ENCODE measurements around the gene C8A.

Gene C8A

DNA sequence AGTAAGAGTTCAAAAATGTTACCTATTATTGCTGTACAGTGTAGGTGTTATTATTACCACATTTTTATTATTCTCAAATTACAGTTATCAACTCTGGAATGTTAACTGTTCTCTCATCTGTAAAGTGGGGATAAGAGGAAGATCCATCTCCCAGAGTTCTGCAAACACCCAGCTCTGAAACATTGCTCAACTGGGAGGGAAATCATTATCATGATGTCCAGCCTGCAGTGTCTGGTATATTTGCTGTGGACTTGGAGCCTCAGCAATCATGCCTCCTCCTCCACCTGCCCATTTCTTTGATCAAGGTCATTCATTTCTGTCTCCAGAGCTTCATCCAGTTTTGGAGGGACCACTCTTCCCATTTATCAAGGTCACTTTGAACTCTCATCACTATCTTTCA is 39.4 kb downstream of the C8A start:
- H3K4me3 Mint-ChIP-seq, result no peak overlapping the region

DNA sequence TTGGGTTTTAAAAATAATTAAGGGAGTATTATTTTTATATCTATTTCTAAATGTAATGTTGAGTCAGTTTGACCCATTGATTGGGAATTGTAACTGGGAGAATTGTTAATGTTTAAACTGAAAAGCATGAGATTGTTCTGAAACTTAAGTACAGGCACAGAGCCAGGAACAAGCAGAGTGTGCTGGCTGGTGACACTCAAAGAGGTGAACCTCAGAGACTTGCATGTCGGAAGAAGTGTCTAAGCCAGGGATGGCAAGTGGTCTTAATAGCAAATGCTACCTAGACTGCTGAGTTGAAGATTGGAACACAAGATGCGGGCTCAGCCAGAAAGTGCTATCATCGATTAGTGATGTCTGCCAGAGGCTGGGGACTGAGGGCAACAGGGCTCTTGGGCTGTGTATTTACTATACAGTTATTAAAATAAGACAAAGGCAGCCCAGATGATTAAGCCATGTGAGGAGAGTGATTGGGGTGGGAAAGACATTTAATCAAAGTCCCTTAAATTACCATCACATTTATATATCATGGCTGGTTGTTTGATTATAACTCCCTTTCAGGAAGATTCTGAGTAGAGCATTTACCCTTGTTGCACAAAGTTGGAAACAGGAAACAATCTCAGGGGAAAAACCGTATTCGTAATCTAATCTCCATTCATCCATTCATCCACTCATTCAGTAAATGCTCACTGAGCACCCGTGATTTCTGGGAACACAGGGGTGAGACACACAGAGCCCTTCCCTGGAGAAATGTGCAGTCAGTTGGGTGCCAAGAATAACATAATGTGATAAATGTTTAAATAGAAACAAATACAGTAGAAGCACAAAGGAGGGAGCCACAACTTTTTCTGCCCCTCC is 42.8 kb downstream of the C8A start:
- Mint-ChIP-seq H3K27me3 (peaks cover 3% of the 10 kb centered on the region), H3K4me1 (peaks cover 4% of the 10 kb centered on the region), H3K4me3 (no peak overlapping the region), H3K9me3 (no peaks in the 10 kb centered on the region), H3K36me3 (ENCODE audit: low read depth) (no peaks in the 10 kb centered on the region), H3K27ac (no peak overlapping the region)
- ATAC-seq (no peak), DNase-seq (no peak)

More for the DNA sequence above, 39.4 kb downstream of the C8A start:
- H3K36me3 Mint-ChIP-seq (ENCODE audit: low read depth), result no peaks in the 10 kb centered on the region
- ATAC-seq (no peak), DNase-seq (no peak)
- no peaks in the 10 kb centered on the region for H3K9me3 Mint-ChIP-seq
- H3K27ac Mint-ChIP-seq, result no peak overlapping the region
- no peaks in the 10 kb centered on the region for H3K27me3 Mint-ChIP-seq
- H3K4me1 Mint-ChIP-seq, result peaks cover 4% of the 10 kb centered on the region

- H3K27ac Mint-ChIP-seq, result no peak overlapping the region
- no peak for DNase-seq
- no peaks in the 10 kb centered on the region for H3K9me3 Mint-ChIP-seq
- no peak for ATAC-seq
- H3K36me3 Mint-ChIP-seq (ENCODE audit: low read depth), result no peaks in the 10 kb centered on the region
- H3K4me1 Mint-ChIP-seq, result peaks cover 3% of the 10 kb centered on the region
- peaks cover 3% of the 10 kb centered on the region for H3K27me3 Mint-ChIP-seq
- no peak overlapping the region for H3K4me3 Mint-ChIP-seq
Observed at GRCh38 chr1:56898005-56898373, 43.4 kb downstream of the C8A start.

- peaks cover 3% of the 10 kb centered on the region for H3K27me3 Mint-ChIP-seq
- no peak for ATAC-seq
- H3K9me3 Mint-ChIP-seq, result no peaks in the 10 kb centered on the region
- H3K27ac Mint-ChIP-seq, result no peak overlapping the region
- no peak for DNase-seq
- no peaks in the 10 kb centered on the region for H3K36me3 Mint-ChIP-seq (ENCODE audit: low read depth)
- H3K4me1 Mint-ChIP-seq, result no peaks in the 10 kb centered on the region
- no peak overlapping the region for H3K4me3 Mint-ChIP-seq
Observed at GRCh38 chr1:56898879-56899278, 44.3 kb downstream of the C8A start.

- ATAC-seq, result no peak
- no peaks in the 10 kb centered on the region for H3K36me3 Mint-ChIP-seq (ENCODE audit: low read depth)
- no peaks in the 10 kb centered on the region for H3K4me1 Mint-ChIP-seq
- peaks cover 3% of the 10 kb centered on the region for H3K27me3 Mint-ChIP-seq
- no peaks in the 10 kb centered on the region for H3K9me3 Mint-ChIP-seq
- DNase-seq, result no peak
- H3K4me3 Mint-ChIP-seq, result no peak overlapping the region
- H3K27ac Mint-ChIP-seq, result no peak overlapping the region
Observed at GRCh38 chr1:56901716-56902115, 47.1 kb downstream of the C8A start.

DNA sequence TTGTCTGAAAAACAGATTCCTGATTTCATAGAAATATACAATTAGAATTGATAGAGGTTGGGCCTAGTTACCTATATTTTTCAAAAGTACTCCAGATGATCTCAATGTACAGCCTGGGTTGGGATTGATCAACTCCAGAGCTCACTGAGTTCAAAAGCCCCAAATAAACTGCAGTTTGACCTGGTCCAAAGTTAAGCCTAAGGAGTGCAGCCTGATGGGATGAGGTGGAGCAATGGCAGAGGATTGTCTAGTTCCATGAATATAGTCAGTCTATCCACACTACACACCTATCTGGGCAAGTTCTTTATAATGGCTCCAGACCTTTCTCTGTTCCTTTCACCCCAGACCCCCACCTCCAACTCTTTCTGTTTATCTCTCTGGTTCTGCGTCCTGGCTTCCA is 49.2 kb downstream of the C8A start:
- DNase-seq (no peak), ATAC-seq (no peak)
- Mint-ChIP-seq H3K36me3 (ENCODE audit: low read depth) (no peaks in the 10 kb centered on the region), H3K27ac (no peak overlapping the region), H3K4me3 (no peak overlapping the region), H3K9me3 (no peaks in the 10 kb centered on the region), H3K27me3 (peaks cover 5% of the 10 kb centered on the region), H3K4me1 (no peaks in the 10 kb centered on the region)

- Mint-ChIP-seq H3K9me3 (no peaks in the 10 kb centered on the region), H3K4me3 (no peak overlapping the region), H3K27me3 (peaks cover 5% of the 10 kb centered on the region), H3K4me1 (no peaks in the 10 kb centered on the region), H3K27ac (no peak overlapping the region), H3K36me3 (ENCODE audit: low read depth) (no peaks in the 10 kb centered on the region)
- DNase-seq, result no peak
- ATAC-seq, result no peak
Observed at GRCh38 chr1:56904663-56905397, 50.2 kb downstream of the C8A start.

DNA sequence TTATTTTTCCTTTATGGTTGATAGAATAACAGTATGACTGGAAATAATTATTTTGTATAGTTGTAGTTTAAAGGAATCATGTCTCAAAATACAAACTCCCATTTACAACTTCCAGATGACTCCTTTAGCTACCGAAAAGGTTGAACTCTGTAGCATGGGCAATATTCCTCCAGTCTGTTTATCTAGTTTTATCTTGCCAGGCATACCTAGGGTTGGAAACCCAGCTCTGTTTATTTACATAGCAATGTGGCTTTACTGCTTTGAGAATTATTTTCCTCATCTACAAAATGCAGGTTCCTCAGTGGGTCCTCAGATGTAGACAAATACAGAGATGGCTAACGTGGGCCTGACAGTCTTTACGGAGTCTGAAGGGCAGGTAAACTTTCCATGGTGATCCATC is 51.1 kb downstream of the C8A start:
- Mint-ChIP-seq H3K36me3 (ENCODE audit: low read depth) (no peaks in the 10 kb centered on the region), H3K9me3 (no peaks in the 10 kb centered on the region), H3K27me3 (peaks cover 5% of the 10 kb centered on the region), H3K27ac (no peak overlapping the region), H3K4me1 (no peaks in the 10 kb centered on the region), H3K4me3 (no peak overlapping the region)
- ATAC-seq (no peak), DNase-seq (no peak)

DNA sequence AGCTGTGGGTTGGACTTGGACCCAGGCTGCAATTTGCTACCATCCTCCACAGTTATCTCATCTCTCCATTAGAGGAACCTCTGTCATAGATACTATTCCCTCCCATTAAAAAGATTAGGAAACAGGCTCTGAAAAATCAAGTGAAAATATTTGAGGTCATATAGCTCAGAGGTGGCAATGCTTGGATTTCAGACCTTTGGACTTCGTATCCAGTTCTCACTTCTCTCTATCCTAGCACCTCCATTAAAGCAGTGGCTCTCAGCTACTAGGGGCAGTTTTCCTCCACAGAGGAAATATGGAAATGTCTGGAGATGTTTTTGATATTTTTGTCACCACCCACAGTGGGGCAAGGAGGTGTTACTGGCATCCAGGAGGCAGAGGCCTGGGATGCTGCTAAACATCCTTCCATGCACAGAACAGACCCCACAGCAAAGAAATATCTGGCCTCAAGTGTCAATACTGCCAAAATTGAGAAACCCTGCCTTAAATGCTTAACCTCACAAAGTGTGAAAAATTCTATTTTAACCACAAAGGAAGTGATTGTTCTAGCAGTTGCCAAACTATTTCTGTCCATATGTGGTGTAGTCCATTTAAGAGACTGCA is 54.1 kb downstream of the C8A start:
- no peaks in the 10 kb centered on the region for H3K4me1 Mint-ChIP-seq
- no peak overlapping the region for H3K27ac Mint-ChIP-seq
- H3K36me3 Mint-ChIP-seq (ENCODE audit: low read depth), result no peaks in the 10 kb centered on the region
- H3K4me3 Mint-ChIP-seq, result no peak overlapping the region
- no peak for ATAC-seq
- no peaks in the 10 kb centered on the region for H3K9me3 Mint-ChIP-seq
- peaks cover 2% of the 10 kb centered on the region for H3K27me3 Mint-ChIP-seq
- DNase-seq, result no peak

DNA sequence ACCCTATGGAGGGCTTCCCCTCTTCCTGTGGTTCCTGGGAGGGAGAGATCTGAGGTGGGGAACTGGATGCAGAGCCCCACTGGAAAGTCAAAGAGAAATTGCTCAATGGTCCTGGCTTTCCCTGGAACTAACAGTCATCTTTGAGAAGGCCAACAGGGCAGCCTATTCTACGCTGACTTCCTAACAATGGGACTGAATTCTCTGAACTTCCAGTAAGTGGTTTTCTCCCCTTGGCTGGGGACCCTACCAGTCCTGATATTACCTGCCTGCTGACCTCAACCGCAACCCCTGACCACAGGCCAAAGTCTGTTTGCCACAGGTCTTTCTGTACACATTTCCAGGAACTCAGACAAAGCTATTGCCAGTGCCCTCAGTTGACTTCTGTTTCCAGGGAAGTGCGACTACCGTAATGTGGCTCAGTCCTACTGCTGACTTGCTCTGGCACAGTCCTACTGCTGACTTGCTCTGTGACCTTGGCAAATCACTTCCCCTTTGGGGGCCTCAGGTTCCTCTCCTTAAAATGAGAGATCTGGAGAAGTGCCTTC is 55.9 kb downstream of the C8A start:
- DNase-seq (no peak), ATAC-seq (no peak)
- no peak overlapping the region for H3K4me3 Mint-ChIP-seq
- H3K9me3 Mint-ChIP-seq, result no peaks in the 10 kb centered on the region
- H3K27ac Mint-ChIP-seq, result no peak overlapping the region
- no peaks in the 10 kb centered on the region for H3K4me1 Mint-ChIP-seq
- H3K27me3 Mint-ChIP-seq, result peaks cover 2% of the 10 kb centered on the region
- H3K36me3 Mint-ChIP-seq (ENCODE audit: low read depth), result no peaks in the 10 kb centered on the region

GRCh38 chr1:56911098-56911938 is 56.7 kb downstream of the C8A start:
- DNase-seq (no peak), ATAC-seq (no peak)
- H3K4me3 Mint-ChIP-seq, result no peak overlapping the region
- no peaks in the 10 kb centered on the region for H3K36me3 Mint-ChIP-seq (ENCODE audit: low read depth)
- H3K27me3 Mint-ChIP-seq, result peaks cover 2% of the 10 kb centered on the region
- no peak overlapping the region for H3K27ac Mint-ChIP-seq
- no peaks in the 10 kb centered on the region for H3K9me3 Mint-ChIP-seq
- H3K4me1 Mint-ChIP-seq, result no peaks in the 10 kb centered on the region

DNA sequence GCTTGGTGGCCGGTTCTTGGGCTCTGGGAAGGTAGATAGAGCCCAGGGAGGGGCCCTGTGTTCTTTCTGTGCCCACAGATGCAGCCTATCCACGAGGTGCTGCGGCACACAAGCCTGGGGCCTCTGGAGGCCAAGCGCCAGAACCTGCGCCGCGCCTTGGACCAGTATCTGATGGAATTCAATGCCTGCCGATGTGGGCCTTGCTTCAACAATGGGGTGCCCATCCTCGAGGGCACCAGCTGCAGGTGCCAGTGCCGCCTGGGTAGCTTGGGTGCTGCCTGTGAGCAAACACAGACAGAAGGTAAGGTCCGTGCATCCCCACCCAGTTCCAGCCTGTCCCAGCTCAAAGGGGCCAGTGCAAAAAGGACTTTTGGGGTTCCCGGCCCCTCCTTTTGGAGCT is 57.7 kb downstream of the C8A start:
- H3K4me3 Mint-ChIP-seq, result no peak overlapping the region
- peaks cover 1% of the 10 kb centered on the region for H3K27me3 Mint-ChIP-seq
- ATAC-seq (no peak), DNase-seq (no peak)
- H3K9me3 Mint-ChIP-seq, result no peaks in the 10 kb centered on the region
- no peak overlapping the region for H3K27ac Mint-ChIP-seq
- no peaks in the 10 kb centered on the region for H3K4me1 Mint-ChIP-seq
- H3K36me3 Mint-ChIP-seq (ENCODE audit: low read depth), result no peaks in the 10 kb centered on the region

DNA sequence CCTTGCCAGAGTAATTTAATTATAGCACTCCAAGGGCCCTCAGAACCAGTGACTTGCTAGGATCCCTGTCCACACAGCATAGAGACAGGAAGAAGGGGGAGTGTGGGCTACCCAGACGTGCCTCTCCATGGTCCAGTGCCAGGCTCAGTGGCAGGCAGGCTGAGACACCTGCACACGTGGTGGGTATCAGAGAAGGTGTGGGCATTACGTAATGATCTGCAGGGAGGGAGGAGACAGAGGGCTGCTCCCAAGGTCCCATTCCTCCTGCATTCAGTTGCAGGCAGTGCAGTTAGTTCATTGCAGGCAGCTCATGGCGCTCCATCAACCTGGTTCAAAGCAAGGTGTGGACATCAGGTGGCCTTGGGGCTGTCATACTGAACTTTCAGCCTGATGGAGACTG is 61.4 kb downstream of the C8A start:
- Mint-ChIP-seq H3K9me3 (no peaks in the 10 kb centered on the region), H3K4me3 (no peak overlapping the region), H3K4me1 (no peaks in the 10 kb centered on the region), H3K36me3 (ENCODE audit: low read depth) (no peaks in the 10 kb centered on the region), H3K27me3 (no peaks in the 10 kb centered on the region), H3K27ac (no peak overlapping the region)
- DNase-seq (no peak), ATAC-seq (no peak)

- no peaks in the 10 kb centered on the region for H3K9me3 Mint-ChIP-seq
- H3K4me3 Mint-ChIP-seq, result no peak overlapping the region
- H3K36me3 Mint-ChIP-seq (ENCODE audit: low read depth), result no peaks in the 10 kb centered on the region
- DNase-seq (no peak), ATAC-seq (no peak)
- H3K27ac Mint-ChIP-seq, result no peak overlapping the region
- no peaks in the 10 kb centered on the region for H3K4me1 Mint-ChIP-seq
- H3K27me3 Mint-ChIP-seq, result no peaks in the 10 kb centered on the region
Observed at GRCh38 chr1:56916630-56917029, 62.0 kb downstream of the C8A start.
